Fibroblast of lung (primary cell): ENCODE results near the gene RBMS1.

Source experiments
- CTCF ChIP-seq, 2 donors: IDR thresholded peaks in 1 of 2; conservative IDR thresholded peaks in 1 of 2; 1 replicate in 1 of 2; 2 replicates in 1 of 2; pipeline ENCODE4 v1.5.1; 2011 to 2012; ENCODE audit warnings: low read length in 2 of 2, control low read depth in 1 of 2, inconsistent platforms in 1 of 2, low read depth in 1 of 2, mild to moderate bottlenecking in 1 of 2
- EZH2 ChIP-seq: IDR thresholded peaks from 2 replicates; pipeline ENCODE4 v1.5.1; 2012; ENCODE audit warnings: low read length, control low read depth, mild to moderate bottlenecking; ENCODE audit errors: missing control alignments

- TF ChIP-seq CTCF (conservative IDR thresholded peaks at IDR 0.05 in 1 of 2, IDR thresholded peaks at IDR 0.05 in 1 of 2; ENCODE audit: low read depth in 1 of 2, low read length in 2 of 2) (no peak), EZH2 (no peak)
Observed at GRCh38 chr2:160319700-160320099, 173.9 kb downstream of the RBMS1 start.
